Thyroid gland (tissue), 4 donors: ENCODE results near the gene RPS19BP1.

Experiments used
- CTCF ChIP-seq, 6 experiments: fragments of 200-600 bp in 3 of 6; fragments of 450-650 bp in 3 of 6; sonication (generic) in 3 of 6; IDR thresholded peaks; one replicate each; pipeline ENCODE4 v1.5.1; 2016 to 2019; ENCODE audit warnings: antibody characterized with exemption in 6 of 6, mild to moderate bottlenecking in 2 of 6, inconsistent platforms in 1 of 6, moderate library complexity in 1 of 6
- POLR2A ChIP-seq, 2 donors: fragments of 450-650 bp; IDR thresholded peaks; one replicate each; pipeline ENCODE4 v1.6.1; 2017; ENCODE audit warnings: antibody characterized with exemption in 2 of 2, mild to moderate bottlenecking in 2 of 2, moderate library complexity in 1 of 2

GRCh38 chr22:39537975-39538374 lies 5.4 kb upstream of the RPS19BP1 start:
- TF ChIP-seq CTCF (IDR thresholded peaks at IDR 0.05) (no peak), POLR2A (IDR thresholded peaks at IDR 0.05) (no peak)
